HG03064 (cell line): ENCODE measurements around the gene MIGA1.

Experiments
- ATAC-seq: cut with Tn5 transposase; IDR thresholded peaks from one replicate; pipeline ENCODE4 v1.9.1; 2021; ENCODE audit warnings: low read depth; ENCODE audit not compliant: unreplicated experiment

MIGA1 gene

GRCh38 chr1:77841574-77841973 lies 62.1 kb downstream of the MIGA1 start:
- no peak for ATAC-seq

GRCh38 chr1:77845951-77846350 lies 66.5 kb downstream of the MIGA1 start:
- no peak for ATAC-seq

- no peak for ATAC-seq
Observed at GRCh38 chr1:77846966-77847365, 67.5 kb downstream of the MIGA1 start.

- ATAC-seq, result peak; percentile 51
Observed at GRCh38 chr1:77847621-77848080, 68.2 kb downstream of the MIGA1 start.

- no peak for ATAC-seq
Observed at GRCh38 chr1:77850082-77850481, 70.6 kb downstream of the MIGA1 start.

GRCh38 chr1:77857552-77857951 lies 78.1 kb downstream of the MIGA1 start:
- ATAC-seq, result no peak

GRCh38 chr1:77858725-77859124 lies 79.3 kb downstream of the MIGA1 start:
- no peak for ATAC-seq

GRCh38 chr1:77859248-77859647 lies 79.8 kb downstream of the MIGA1 start:
- no peak for ATAC-seq

- no peak for ATAC-seq
Observed at GRCh38 chr1:77866296-77866695, 86.8 kb downstream of the MIGA1 start.

- ATAC-seq, result no peak
Observed at GRCh38 chr1:77872645-77873044, 93.2 kb downstream of the MIGA1 start.

- no peak for ATAC-seq
Observed at GRCh38 chr1:77873461-77873860, 94.0 kb downstream of the MIGA1 start.

- ATAC-seq, result no peak
Observed at GRCh38 chr1:77874804-77875445, 95.5 kb downstream of the MIGA1 start.

- no peak for ATAC-seq
Observed at GRCh38 chr1:77876884-77877283, 97.4 kb downstream of the MIGA1 start.

GRCh38 chr1:77881061-77881460 lies 101.6 kb downstream of the MIGA1 start:
- ATAC-seq, result no peak

- no peak for ATAC-seq
Observed at GRCh38 chr1:77882411-77882810, 103.0 kb downstream of the MIGA1 start.

- ATAC-seq, result no peak
Observed at GRCh38 chr1:77888081-77888780, 108.8 kb downstream of the MIGA1 start, which contains the start of gene NEXN. TSS of gene NEXN (plus strand) at chr1:77888624. CDS start at chr1:77916107, 27,483 bp downstream.

GRCh38 chr1:77888781-77889642 lies 109.6 kb downstream of the MIGA1 start:
- no peak for ATAC-seq

- ATAC-seq, result no peak
Observed at GRCh38 chr1:77889671-77890070, 110.2 kb downstream of the MIGA1 start.

GRCh38 chr1:77891200-77891599 lies 111.8 kb downstream of the MIGA1 start:
- no peak for ATAC-seq

GRCh38 chr1:77899647-77900320 lies 120.3 kb downstream of the MIGA1 start:
- no peak for ATAC-seq
